HG03520 (cell line): Measurements from ENCODE around the gene TNFRSF8.
A peak's percentile ranks its signal among the peaks of the same experiment; 100 is the strongest.

Experiments
- ATAC-seq: cut with Tn5 transposase; IDR thresholded peaks from one replicate; pipeline ENCODE4 v1.9.1; 2021; ENCODE audit warnings: mild to moderate bottlenecking, moderate library complexity; ENCODE audit not compliant: unreplicated experiment

Gene TNFRSF8

DNA sequence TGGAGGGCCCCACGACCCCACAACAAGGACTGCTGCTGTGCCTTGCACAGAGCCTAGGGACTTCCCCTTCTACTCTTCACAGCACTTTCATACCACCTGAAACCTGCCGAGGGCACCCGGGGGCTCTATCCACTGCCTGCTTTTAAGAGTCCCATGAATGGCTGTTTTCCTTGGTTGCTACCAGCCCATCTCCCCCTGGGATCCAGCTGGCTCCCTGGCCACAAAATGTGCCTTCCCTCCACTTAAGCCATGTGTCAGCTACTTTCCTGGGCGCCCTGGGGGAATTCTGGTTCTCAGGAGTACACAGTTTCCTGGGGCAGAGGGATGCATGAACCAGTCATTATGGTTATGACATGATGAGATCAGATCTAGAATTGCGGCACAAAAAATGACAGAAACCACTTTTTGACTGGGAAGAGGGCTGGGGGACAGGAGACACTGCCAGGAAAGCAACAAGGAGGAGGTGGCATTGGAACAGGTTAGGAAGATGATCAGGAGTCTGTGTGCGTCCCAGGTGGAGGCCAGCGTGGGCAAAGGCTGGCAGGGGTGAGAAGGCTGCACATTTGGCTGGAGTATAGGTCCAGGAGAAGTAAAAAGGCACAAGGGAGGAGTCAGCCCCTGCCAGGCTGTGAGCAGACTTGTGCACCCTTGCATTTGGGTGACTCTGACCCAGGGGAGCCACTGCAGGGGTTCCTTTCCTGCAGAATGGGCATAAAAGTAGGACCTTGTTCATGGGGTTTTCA is 3.2 kb upstream of the TNFRSF8 start:
- ATAC-seq: no peak

DNA sequence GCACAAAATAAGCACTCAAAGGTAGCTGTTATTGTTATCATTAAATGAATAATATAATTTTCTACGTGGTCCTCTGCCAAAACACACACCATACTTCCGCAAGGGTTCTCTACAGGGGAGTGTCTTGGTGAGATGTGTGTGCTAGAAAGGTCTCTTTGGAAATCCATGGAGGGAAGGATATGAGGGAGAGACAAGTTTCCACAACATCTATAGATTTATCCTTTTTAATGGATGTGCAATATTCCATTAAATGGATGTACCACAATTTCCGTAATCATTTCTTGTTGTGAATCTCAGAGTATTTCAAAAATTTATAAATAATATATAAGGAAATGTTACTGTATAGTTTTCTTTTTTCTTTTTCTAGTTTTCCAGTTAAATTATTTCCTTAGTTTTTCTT is 2.6 kb upstream of the TNFRSF8 start:
- no peak for ATAC-seq

DNA sequence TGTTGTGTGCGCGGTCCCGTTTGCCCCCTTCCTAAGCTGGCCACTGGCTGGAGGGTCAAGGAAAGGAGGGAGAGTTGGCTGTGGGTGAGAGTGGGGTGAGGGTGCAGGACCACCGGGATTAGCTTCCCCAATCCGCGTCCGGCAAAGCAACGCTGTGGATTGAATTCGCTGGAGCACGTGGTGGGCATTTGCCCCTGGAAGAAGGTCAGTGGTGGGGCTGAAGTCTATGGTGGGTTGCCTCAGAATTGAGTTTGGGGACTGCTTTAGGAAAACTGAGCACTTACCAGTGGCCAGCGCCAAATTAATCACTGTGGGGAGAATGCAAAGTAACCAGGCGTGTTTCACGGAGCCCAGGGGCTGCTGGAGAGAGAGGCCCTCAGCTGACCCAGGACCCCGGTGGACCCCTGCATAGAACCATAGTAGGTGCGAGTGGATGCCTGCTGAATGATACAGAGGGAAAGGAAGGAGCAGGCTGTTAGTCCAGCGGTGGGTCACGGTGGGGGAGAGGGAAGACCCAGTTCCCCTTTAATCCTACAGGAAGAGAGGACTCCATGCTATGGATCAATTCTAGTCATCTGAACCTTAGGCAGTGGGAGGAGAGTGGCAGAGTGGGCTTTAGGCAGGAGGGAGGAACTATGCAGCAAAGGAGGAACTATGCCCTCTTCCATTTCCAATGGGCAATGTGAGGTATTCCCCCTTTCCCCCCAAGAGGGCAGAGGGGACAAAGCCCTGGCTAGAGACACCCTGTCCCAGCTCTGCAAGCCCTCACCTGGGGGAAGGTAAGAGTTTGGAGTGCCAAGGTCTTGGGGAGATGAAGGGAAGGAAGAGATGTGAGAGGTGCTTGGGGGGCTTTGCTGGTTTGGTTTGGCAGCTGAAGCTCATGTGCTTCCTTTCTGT is 1.2 kb downstream of the TNFRSF8 start:
- ATAC-seq: no peak

- no peak for ATAC-seq
Observed at GRCh38 chr1:12065872-12066271, 2.8 kb downstream of the TNFRSF8 start.

DNA sequence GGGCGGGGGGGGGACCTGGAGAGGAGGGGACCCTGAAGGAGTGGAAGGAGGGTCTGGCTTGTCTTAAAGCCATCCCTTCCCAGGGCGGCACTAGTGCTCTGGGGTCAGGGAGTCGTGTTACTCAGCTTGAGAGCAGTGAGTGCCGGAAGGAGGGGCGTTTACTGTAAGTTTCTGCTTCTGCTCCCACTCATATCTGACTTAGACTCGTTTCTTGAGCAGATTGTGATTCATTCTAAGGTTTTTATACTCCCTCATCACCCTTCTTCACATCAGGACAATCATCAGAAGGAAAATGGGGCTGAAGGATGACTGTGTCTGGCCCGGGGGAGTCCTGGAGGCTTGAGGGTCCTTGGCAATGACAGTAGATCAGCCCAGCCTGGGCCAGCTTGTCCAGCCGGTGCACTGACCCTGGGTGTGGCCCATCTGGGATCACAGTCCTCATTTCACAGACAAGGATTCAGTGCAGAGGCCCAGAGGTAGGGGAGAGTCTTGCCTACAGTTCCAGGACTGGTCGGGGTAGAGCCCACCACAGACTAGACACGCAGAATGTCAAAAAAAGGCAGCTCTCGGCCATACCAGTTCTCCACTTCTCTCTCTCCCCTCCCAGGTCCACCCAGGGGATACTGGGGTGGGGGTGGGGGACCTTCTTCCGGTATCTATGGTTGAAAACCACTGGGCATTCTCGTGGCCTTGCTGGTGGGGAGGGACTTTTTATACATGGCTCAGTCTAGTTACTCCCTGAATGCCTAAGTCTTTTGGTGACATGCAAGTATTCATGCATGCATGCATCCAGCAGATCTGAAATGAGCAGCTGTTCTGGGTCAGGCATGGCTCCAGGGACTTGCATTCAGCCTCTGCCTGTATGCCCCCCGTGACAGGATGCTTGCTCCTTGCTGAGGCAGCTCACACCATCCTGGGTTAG is 5.1 kb downstream of the TNFRSF8 start:
- no peak for ATAC-seq

DNA sequence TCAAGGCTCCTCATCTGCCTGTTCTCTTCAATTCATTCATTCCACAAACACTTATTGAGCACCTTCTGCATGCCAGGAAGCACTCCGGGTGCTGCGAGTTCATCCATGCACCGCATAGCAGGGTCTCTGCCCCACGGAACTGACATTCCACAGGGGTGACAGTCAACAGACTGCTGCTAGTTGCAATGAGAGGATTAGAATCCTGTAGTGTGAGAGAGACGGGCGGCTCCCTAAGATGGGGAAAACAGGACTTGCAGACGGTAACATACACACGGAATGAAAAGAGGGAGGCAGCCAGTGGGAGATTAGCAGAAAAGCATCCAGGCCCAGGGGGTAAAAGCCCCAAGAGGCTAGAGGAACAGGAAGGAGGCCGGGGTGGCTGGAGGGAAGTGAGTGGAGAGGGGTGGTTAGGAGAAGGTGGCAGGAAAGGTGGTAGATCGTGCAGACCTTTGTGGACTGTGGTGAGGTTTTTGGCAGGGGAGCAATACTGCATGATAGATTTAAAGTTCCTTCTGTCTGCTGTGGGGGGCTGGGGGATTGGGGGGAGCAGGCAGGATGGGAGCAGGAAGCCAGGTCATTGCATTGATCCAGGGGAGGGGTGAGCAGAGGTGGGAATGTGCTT is 6.6 kb downstream of the TNFRSF8 start:
- ATAC-seq: no peak

GRCh38 chr1:12071892-12072291 is 8.8 kb downstream of the TNFRSF8 start:
- ATAC-seq: no peak

DNA sequence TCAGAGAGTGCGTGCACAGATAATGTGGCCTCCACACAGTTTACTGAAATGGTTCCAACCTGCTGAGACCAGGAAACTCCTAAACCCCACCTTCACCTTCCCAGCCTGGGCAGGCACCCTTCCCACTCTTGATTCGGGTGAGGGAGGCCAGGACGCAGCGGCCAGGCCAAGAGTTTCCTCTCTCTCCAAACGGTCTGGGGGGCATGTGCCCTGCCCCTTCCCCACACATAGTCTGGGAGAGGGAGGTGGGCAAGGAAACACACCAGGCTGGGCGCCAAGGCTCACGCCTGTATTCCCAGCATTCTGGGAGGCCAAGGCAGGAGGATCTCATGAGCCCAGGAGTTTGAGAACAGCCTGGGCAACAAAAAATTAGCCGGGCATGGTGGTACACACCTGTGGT is 9.6 kb downstream of the TNFRSF8 start:
- ATAC-seq: no peak

DNA sequence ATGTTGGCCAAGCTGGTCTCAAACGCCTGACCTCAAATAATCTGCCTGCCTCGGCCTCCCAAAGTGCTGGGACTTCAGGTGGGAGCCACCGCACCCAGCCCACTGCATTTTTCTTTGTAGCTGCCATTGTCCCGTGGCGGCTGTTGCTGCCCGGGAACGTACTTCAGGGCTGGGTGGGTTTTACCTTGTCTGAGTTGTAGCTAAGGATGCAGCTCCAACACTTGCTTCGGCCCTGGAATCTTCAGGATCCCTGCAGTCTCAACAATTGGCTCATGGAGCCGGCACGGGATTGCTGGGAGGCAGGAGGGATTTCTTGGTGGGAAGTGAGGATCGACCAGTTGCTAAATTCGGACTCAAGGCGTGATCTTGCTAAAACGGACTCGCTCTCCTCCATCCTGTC is 10.7 kb downstream of the TNFRSF8 start:
- no peak for ATAC-seq

GRCh38 chr1:12075195-12076114 is 12.4 kb downstream of the TNFRSF8 start:
- ATAC-seq: no peak

GRCh38 chr1:12076425-12077005 is 13.4 kb downstream of the TNFRSF8 start:
- no peak for ATAC-seq

GRCh38 chr1:12078575-12078937 is 15.5 kb downstream of the TNFRSF8 start:
- ATAC-seq: peak; percentile 13

GRCh38 chr1:12078938-12079861 is 16.1 kb downstream of the TNFRSF8 start:
- ATAC-seq: peak; percentile 40

- no peak for ATAC-seq
Observed at GRCh38 chr1:12080156-12080555, 17.1 kb downstream of the TNFRSF8 start.

- no peak for ATAC-seq
Observed at GRCh38 chr1:12080773-12081556, 17.9 kb downstream of the TNFRSF8 start.

DNA sequence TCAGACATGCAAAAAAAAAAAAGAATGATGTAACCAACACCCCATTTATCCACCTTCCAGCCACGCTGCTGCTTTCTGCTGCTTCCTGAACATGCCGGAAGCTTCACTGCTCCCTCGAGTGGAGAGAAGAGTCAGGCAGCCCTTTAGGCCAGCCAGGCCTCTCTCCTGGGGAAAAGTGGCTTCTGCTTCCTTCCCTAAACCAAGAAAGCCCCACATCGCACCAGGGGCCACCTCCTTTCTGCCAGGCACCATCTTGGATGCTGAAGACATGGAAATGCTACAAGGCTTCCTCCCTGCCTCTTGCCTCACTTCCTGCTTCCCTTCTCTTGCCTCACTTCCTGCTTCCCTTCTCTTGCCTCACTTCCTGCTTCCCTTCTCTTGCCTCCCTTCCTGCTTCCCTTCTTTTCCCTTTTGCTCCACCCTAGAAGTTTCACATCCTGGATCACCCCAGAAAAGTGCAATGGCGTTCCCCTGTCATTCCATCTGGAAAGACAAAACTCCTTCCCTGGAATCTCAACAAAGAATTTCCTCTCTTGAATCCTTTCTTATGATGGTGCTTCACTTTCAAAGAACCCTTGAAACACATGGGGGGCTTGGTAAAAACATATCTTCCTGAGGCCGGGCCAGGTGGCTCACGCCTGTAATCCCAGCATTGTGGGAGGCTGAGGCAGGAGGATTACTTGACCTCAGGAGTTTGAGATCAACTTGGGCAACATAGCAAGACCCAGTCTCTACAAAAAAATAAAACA is 18.7 kb downstream of the TNFRSF8 start:
- no peak for ATAC-seq

- no peak for ATAC-seq
Observed at GRCh38 chr1:12082988-12083387, 19.9 kb downstream of the TNFRSF8 start.
